Activated gamma-delta T cell (primary cell): ENCODE data around the gene PIP4K2A.

Experiments used
- DNase-seq: peaks from one replicate; lab custom pipeline; 2025; lab: John Stamatoyannopoulos, UW

PIP4K2A gene

GRCh38 chr10:22599048-22599561, 115.3 kb downstream of the PIP4K2A start:
- no peak for DNase-seq

- no peak for DNase-seq
Measured at GRCh38 chr10:22598478-22598877, 115.9 kb downstream of the PIP4K2A start.

- no peak for DNase-seq
Measured at GRCh38 chr10:22597138-22597537, 117.2 kb downstream of the PIP4K2A start.

GRCh38 chr10:22593636-22594198, 120.7 kb downstream of the PIP4K2A start:
- no peak for DNase-seq

DNA sequence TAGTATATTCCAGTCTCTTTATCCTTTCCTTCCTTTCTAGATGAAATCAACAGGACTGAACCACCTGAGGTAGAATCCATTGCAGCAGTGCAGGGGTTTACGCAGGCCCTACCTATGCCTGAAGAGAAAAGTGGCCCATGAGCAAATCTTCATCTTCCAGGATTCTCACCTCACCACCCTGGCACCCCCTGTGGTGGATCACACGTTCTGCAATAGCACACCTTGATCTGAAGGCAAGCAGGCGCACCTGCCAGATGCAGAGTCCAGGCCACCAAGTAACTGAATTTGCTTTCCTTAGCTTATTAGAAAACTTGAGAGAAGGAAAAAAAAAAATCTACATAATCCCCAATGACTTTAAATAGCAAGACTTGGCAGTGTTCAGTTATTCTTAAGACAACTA, 121.4 kb downstream of the PIP4K2A start:
- DNase-seq: no peak

- no peak for DNase-seq
Measured at GRCh38 chr10:22589851-22590514, 124.4 kb downstream of the PIP4K2A start.

GRCh38 chr10:22588462-22588861, 125.9 kb downstream of the PIP4K2A start:
- DNase-seq: no peak

- DNase-seq: no peak
Measured at GRCh38 chr10:22583683-22584082, 130.7 kb downstream of the PIP4K2A start.

- no peak for DNase-seq
Measured at GRCh38 chr10:22581461-22581860, 132.9 kb downstream of the PIP4K2A start.

- DNase-seq: no peak
Measured at GRCh38 chr10:22580711-22581110, 133.7 kb downstream of the PIP4K2A start.

DNA sequence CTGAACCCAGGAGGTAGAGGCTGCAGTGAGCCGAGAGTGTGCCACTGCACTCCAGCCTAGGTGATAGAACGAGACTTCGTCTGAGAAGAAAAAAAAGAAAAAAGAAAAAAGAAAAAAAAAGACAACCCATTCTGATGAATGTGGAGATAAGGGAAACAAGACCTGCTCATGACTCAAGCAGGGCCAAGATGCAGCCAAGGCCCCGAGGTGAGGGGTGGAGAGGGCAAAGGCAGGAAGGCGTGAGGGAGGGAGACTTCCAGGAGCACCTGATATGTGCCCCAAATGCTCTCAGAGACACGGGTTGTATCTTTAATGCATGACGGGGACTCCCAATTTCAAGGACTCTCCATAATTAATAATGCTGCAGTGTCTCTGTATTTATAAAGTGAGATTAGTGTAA, 134.6 kb downstream of the PIP4K2A start:
- no peak for DNase-seq

- no peak for DNase-seq
Measured at GRCh38 chr10:22573820-22574569, 140.4 kb downstream of the PIP4K2A start.

DNA sequence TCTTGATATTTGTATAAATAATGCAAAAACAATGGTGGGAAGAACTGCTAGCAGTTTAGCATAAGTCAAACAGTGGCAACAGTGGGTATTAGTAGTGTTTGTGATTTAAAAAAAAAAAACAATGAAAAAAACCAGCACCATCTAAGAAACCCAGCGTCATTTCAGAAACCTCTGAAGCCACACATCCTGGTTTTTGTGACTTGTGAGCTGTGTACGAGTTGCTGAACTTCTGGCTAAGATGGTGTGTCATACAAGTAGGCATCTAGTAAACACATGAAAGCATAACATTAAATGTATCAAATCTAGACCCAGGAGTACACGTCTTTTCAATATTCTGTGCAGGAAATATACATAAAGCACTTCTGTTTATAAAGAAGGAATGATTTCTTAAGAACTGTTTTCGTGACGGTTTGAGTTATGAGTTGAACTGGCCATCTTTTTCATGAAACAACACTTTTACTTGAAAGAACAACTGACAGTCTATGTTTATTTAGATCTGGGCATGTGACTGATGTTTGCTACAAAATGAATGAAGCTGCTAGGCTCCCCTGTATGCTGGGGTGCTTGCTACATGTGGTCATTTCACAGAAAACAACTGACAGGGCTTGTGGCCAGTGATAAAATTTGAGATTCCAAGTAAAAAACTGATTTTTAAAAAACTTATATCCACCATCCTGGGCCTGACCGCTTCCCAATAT, 143.5 kb downstream of the PIP4K2A start:
- no peak for DNase-seq

- DNase-seq: no peak
Measured at GRCh38 chr10:22570234-22570633, 144.1 kb downstream of the PIP4K2A start.

DNA sequence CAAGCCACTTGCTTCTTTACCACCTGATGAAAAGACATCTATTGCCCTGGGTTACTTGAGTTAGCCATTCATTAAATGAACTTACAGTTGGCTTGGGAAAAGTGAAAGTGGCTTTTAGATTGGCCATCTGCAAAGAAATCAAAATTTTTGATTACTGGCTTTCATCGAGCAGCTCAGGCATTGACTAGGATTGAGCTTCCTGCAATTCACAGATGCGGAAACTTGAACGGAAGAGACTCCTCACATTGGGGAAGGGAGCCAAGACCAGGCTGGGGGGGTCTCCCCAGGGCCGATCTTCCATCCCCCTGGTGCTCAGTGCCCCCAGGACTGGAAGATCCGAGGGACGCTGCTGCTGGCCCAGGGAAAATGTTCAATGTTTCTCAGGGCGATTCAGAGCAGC, 145.4 kb downstream of the PIP4K2A start:
- DNase-seq: no peak

DNA sequence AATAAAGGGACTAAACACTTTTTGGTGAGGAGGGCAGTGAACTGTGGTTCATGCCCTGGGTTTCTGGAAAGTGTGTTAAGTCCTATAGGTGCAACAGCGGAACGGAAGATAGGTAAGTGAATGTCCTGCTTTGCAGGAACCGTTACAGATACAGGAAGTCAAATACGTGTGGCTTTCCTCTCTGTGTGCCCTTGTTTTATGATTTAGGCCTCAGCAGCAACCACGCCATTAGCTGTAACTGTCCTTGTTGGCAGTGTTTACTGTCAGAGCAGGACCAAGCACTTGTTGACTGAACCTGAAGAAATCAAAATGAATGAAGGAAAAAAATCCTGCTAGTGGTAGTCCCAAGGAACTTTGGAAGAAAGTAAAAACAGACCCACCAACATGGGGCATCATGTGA, 150.3 kb downstream of the PIP4K2A start:
- no peak for DNase-seq

- DNase-seq: no peak
Measured at GRCh38 chr10:22561909-22562308, 152.5 kb downstream of the PIP4K2A start.

DNA sequence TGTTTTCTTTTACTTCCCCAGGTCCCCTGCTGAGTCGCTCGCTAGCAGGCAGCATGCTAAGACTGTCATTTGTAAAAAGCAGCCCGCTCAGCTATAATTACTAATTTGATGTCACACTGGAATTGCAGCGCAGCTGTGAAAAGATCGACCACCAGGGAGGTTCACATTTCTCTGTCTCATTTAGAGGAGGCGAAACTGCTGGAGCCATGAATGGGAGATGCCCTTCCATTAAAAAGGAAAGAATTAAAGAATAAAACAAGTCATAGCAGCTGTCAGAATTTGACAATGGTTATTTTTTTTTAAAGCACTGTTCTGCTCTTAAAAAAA, 153.5 kb downstream of the PIP4K2A start:
- no peak for DNase-seq

- DNase-seq: no peak
Measured at GRCh38 chr10:22560096-22560912, 154.1 kb downstream of the PIP4K2A start.

- DNase-seq: no peak
Measured at GRCh38 chr10:22557321-22557720, 157.1 kb downstream of the PIP4K2A start.

GRCh38 chr10:22556774-22557173, 157.6 kb downstream of the PIP4K2A start:
- DNase-seq: no peak
